GM12878 (cell line): ENCODE data around the gene ESR2. TPM values are rescaled to one million over a fixed set of nuclear protein-coding genes. Genes with fewer than 3 reads are reported as not detected.

Experiments used
- ATAC-seq: fragments of 200-7000 bp; cut with Tn5 transposase; 3 replicates; pipeline ENCODE4 v1.9.1; 2020; ENCODE audit warnings: mild to moderate bottlenecking, moderate library complexity
- BruUV-seq: library from RNA; stranded (reverse); fragments of 400-500 nt; replicated peaks from 2 replicates; lab custom pipeline; 2021; lab: Mats Ljungman, UMichigan
- CTCF ChIA-PET: fragments of 300-600 bp; sonication (Branson Sonifier 250); formaldehyde crosslinking; extraction: SDS; loops from one replicate; lab custom pipeline; 2021; ENCODE audit warnings: inconsistent platforms; lab: Yijun Ruan, JAX
- POLR2A ChIA-PET: fragments of 350-600 bp; formaldehyde crosslinking; extraction: SDS; loops from one replicate; lab custom pipeline; 2021; ENCODE audit warnings: inconsistent platforms; lab: Charles Lee
- RAD21 ChIA-PET: fragments of 300-600 bp; sonication (Branson Sonifier 250); formaldehyde crosslinking; loops from one replicate; lab custom pipeline; 2023; ENCODE audit warnings: antibody characterized with exemption; ENCODE audit not compliant: unreplicated experiment; lab: Charles Lee
- SMC1A ChIA-PET: fragments of 300-600 bp; sonication (Branson Sonifier 250); formaldehyde crosslinking; loops from one replicate; lab custom pipeline; 2023; ENCODE audit not compliant: unreplicated experiment, uncharacterized antibody; lab: Charles Lee
- DNase-seq: peaks from one replicate; pipeline ENCODE4 v3.0.0-alpha.2; 2011; ENCODE audit warnings: low read depth, low spot score
- FAIRE-seq: peaks from 3 replicates; lab custom pipeline; 2011; peaks lifted over from hg19 to GRCh38; lab: Jason Lieb, UNC
- H2AFZ ChIP-seq: 2 replicates; pipeline ENCODE4 v1.6.0; 2011; ENCODE audit warnings: low read depth, low read length, control low read depth; ENCODE audit not compliant: control insufficient read depth
- H3K27ac ChIP-seq: 2 replicates; pipeline ENCODE4 v1.5.1; 2011; ENCODE audit warnings: control low read depth; ENCODE audit not compliant: control insufficient read depth, insufficient read depth
- H3K27me3 ChIP-seq, 2 experiments: replicated peaks in 1 of 2; 2 replicates each; pipeline versions ENCODE4 v1.6.0 to v1.6.1; 2011; ENCODE audit warnings: low read length in 1 of 2; ENCODE audit not compliant: control insufficient read depth in 2 of 2, insufficient read depth in 2 of 2
- H3K36me3 ChIP-seq, 2 experiments: 2 replicates each; pipeline ENCODE4 v1.5.1; 2011; ENCODE audit warnings: low read length in 1 of 2; ENCODE audit not compliant: control insufficient read depth in 2 of 2, insufficient read depth in 2 of 2
- H3K4me1 ChIP-seq: 2 replicates; pipeline ENCODE4 v1.6.1; 2011; ENCODE audit warnings: mild to moderate bottlenecking, low read length, moderate library complexity, mixed read lengths; ENCODE audit not compliant: control insufficient read depth, insufficient read depth
- H3K4me2 ChIP-seq: 2 replicates; pipeline ENCODE4 v1.6.0; 2011; ENCODE audit warnings: control low read depth; ENCODE audit not compliant: control insufficient read depth, insufficient read depth
- H3K4me3 ChIP-seq: fragments of 200-600 bp; sonication (generic); 2 replicates; pipeline ENCODE4 v1.5.1; 2016
- H3K79me2 ChIP-seq: 2 replicates; pipeline ENCODE4 v1.6.0; 2011; ENCODE audit warnings: low read length; ENCODE audit not compliant: control insufficient read depth, insufficient read depth
- H3K9ac ChIP-seq: 2 replicates; pipeline ENCODE4 v1.8.0; 2011; ENCODE audit warnings: low read length, control low read depth, mixed read lengths; ENCODE audit not compliant: control insufficient read depth, insufficient read depth
- H3K9me3 ChIP-seq: replicated peaks from 3 replicates; pipeline ENCODE4 v1.5.1; 2011; ENCODE audit warnings: mild to moderate bottlenecking, low read length; ENCODE audit not compliant: control insufficient read depth, insufficient read depth
- H4K20me1 ChIP-seq: 2 replicates; pipeline ENCODE4 v1.6.0; 2011; ENCODE audit not compliant: control insufficient read depth, insufficient read depth
- CHD1 ChIP-seq: IDR thresholded peaks from 2 replicates; pipeline ENCODE4 v1.6.1; 2012; ENCODE audit warnings: low read depth, low read length, improper control_type of control experiment
- CUX1 ChIP-seq: IDR thresholded peaks from 2 replicates; pipeline ENCODE4 v1.6.1; 2012; ENCODE audit warnings: improper control_type of control experiment, low read depth, low read length; ENCODE audit not compliant: insufficient replicate concordance
- EGR1 ChIP-seq, 2 experiments: IDR thresholded peaks; 1 replicate in 1 of 2; 2 replicates in 1 of 2; pipeline ENCODE4 v1.6.1; 2011 to 2012; ENCODE audit warnings: low read depth in 2 of 2, low read length in 2 of 2, borderline replicate concordance in 1 of 2, mild to moderate bottlenecking in 1 of 2, moderate library complexity in 1 of 2
- GABPA ChIP-seq: IDR thresholded peaks from 2 replicates; pipeline ENCODE4 v1.6.1; 2014; ENCODE audit warnings: antibody characterized with exemption, low read depth, mild to moderate bottlenecking, inconsistent platforms
- IKZF1 ChIP-seq: fragments of 450-650 bp; conservative IDR thresholded peaks from 2 replicates; pipeline ENCODE4 v1.6.1; 2017; ENCODE audit warnings: antibody characterized with exemption, mild to moderate bottlenecking
- MAX ChIP-seq: IDR thresholded peaks from 2 replicates; pipeline ENCODE4 v1.6.1; 2012; ENCODE audit warnings: low read depth, low read length, improper control_type of control experiment
- MYC ChIP-seq: IDR thresholded peaks from 2 replicates; pipeline ENCODE4 v1.6.1; 2011; ENCODE audit warnings: mild to moderate bottlenecking, low read length, moderate library complexity, inconsistent platforms; ENCODE audit not compliant: insufficient read depth, insufficient replicate concordance, insufficient read length, severe bottlenecking
- NFYB ChIP-seq: IDR thresholded peaks from 2 replicates; pipeline ENCODE4 v1.6.1; 2011; ENCODE audit warnings: low read depth, mild to moderate bottlenecking, low read length, improper control_type of control experiment, moderate library complexity; ENCODE audit not compliant: insufficient read depth
- whole genome bisulfite sequencing: methylation state at CpG from one replicate; pipeline ENCODE4 v1.1.6; 2016; ENCODE audit warnings: low lambda C conversion rate; ENCODE audit not compliant: insufficient replicate concordance, insufficient coverage; ENCODE audit errors: missing lambda C conversion rate; 5-methylcytosine and 5-hydroxymethylcytosine counted together
- in situ Hi-C: fragments of 300-500 bp; cut with MboI; formaldehyde crosslinking; loops from 9 replicates; pipeline ENCODE4 v1.14.3; 2018; ENCODE audit warnings: mixed read lengths
- intact Hi-C: fragments of 100-400 bp; cut with micrococcal nuclease; formaldehyde crosslinking; loops from one replicate; pipeline ENCODE4 v1.14.2; 2022; ENCODE audit not compliant: unreplicated experiment
- polyA plus RNA-seq, 11 experiments: library from polyadenylated mRNA; depleted of rRNA in 4 of 11; unstranded in 6 of 11; stranded (reverse) in 5 of 11; fragments of >200 nt; fragmentation: Nextera tagmentation in 4 of 11; fragmentation: Illumina TruSeq in 1 of 11; extraction: Ambion mirVana in 4 of 11; extraction: Trizol in 1 of 11; gene quantifications; 1 replicate in 1 of 11; 2 replicates in 10 of 11; pipeline versions ENCODE4 v1.2.1 to v1.2.3, GENCODE V29; 2011 to 2016; ENCODE audit warnings: inconsistent platforms in 2 of 11, missing spikeins in 2 of 11, low read depth in 1 of 11
- total RNA-seq, 4 experiments: library from RNA; depleted of rRNA in 3 of 4; stranded (reverse); fragments of >200 nt in 3 of 4; fragmentation: Illumina TruSeq in 1 of 4; extraction: Trizol in 1 of 4; gene quantifications; 2 replicates each; pipeline versions ENCODE4 v1.2.1 to v1.2.3, GENCODE V29; 2013 to 2021

The ESR2 gene
- total and polyA plus RNA-seq, 10 of the 15 experiments (the other 5 are each of a cell fraction or from before 2014, with no cell fraction given), result 0.29 to 2.6 (median 0.81) TPM

GRCh38 chr14:64049616-64050381 lies 244.4 kb downstream of the ESR2 start:
- Histone ChIP-seq H3K4me3 (no peak overlapping the region), H3K36me3 (peaks cover 2 to 6% of the 10 kb centered on the region in 2 experiments; a peak in 3 of 4 replicates), H3K9me3 (no peaks in the 10 kb centered on the region), H3K9ac (no peak overlapping the region), H3K79me2 (no peaks in the 10 kb centered on the region), H3K4me1 (no peaks in the 10 kb centered on the region), H3K27me3 (no peaks in the 10 kb centered on the region; a peak in 1 of 4 replicates), H2AFZ (no peak overlapping the region), H3K4me2 (no peak overlapping the region), H3K27ac (no peak overlapping the region), H4K20me1 (no peaks in the 10 kb centered on the region)
- CTCF ChIA-PET, result no interaction called here
- POLR2A ChIA-PET, result no interaction called here
- 98% methylated on average over 2 of the region's 2 CpGs for WGBS
- DNase-seq (no peak), FAIRE-seq (no peak), ATAC-seq (no peak)
- no TSS peak for BruUV-seq
- intact Hi-C loops (no loop called here), in situ Hi-C loops (no loop called here)
- SMC1A ChIA-PET, result no interaction called here
- TF ChIP-seq CHD1, result no peak
- TF ChIP-seq GABPA, result no peak
- RAD21 ChIA-PET, result interaction anchor here (1.7 kb wide), 1 partner anchor 254 kb away, joined by 5 read pairs; no protein-coding TSS in a partner anchor

- intact Hi-C loops, result no loop called here
- Histone ChIP-seq H3K4me1 (no peaks in the 10 kb centered on the region), H3K79me2 (no peaks in the 10 kb centered on the region), H3K4me2 (no peak overlapping the region), H3K27ac (no peak overlapping the region), H3K36me3 (no peaks in the 10 kb centered on the region; a peak in 2 of 4 replicates), H2AFZ (no peak overlapping the region), H3K4me3 (no peak overlapping the region), H3K27me3 (no peaks in the 10 kb centered on the region; a peak in 1 of 4 replicates), H3K9ac (no peak overlapping the region), H4K20me1 (no peaks in the 10 kb centered on the region), H3K9me3 (no peaks in the 10 kb centered on the region; the same call in 2 of the 3 replicates)
- SMC1A ChIA-PET, result no interaction called here
- no TSS peak for BruUV-seq
- FAIRE-seq (no peak), DNase-seq (no peak), ATAC-seq (no peak)
- WGBS, result 54% methylated on average over 2 of the region's 2 CpGs
- POLR2A ChIA-PET, result no interaction called here
- in situ Hi-C loops, result no loop called here
- RAD21 ChIA-PET, result no interaction called here
- CTCF ChIA-PET, result no interaction called here
- TF ChIP-seq IKZF1 (no peak), NFYB (no peak), EGR1 (IDR thresholded peaks at IDR 0.05; ENCODE audit: borderline replicate concordance in 1 of 2, low read depth in 2 of 2, low read length in 2 of 2) (no peak), MAX (no peak), MYC (no peak), CUX1 (no peak)
Observed at GRCh38 chr14:64045091-64045490, 249.1 kb downstream of the ESR2 start.
